ENCODE measurements around the gene UTP25.

DNA sequence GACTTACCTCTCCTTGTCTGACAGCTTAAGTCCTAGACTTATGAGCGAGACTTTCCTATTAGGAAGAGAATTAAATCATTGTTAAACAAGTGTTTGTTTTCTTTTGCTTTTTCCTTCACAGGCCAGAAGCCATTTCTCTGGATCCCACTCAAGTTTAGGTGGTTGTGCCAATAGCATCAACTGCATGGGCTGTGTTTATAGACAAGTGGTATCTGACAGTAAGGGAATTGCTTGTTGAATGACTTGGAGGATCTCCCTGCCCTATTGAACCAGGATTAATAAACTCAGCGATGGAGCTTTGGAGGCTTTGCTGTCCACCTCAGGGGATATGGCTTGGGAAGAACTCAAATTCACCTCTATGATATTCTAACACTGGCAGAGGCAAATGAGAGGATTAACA lies 43.7 kb downstream of the UTP25 start:
- TF ChIP-seq, protein P1, sequence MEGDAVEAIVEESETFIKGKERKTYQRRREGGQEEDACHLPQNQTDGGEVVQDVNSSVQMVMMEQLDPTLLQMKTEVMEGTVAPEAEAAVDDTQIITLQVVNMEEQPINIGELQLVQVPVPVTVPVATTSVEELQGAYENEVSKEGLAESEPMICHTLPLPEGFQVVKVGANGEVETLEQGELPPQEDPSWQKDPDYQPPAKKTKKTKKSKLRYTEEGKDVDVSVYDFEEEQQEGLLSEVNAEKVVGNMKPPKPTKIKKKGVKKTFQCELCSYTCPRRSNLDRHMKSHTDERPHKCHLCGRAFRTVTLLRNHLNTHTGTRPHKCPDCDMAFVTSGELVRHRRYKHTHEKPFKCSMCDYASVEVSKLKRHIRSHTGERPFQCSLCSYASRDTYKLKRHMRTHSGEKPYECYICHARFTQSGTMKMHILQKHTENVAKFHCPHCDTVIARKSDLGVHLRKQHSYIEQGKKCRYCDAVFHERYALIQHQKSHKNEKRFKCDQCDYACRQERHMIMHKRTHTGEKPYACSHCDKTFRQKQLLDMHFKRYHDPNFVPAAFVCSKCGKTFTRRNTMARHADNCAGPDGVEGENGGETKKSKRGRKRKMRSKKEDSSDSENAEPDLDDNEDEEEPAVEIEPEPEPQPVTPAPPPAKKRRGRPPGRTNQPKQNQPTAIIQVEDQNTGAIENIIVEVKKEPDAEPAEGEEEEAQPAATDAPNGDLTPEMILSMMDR (conservative IDR thresholded peaks at IDR 0.05; ENCODE audit: low read depth, low read length), result no peak
- TF ChIP-seq EZH2 (IDR thresholded peaks at IDR 0.05; ENCODE audit: low read length, unreplicated experiment), result no peak
- TF ChIP-seq EZH2phosphoT487 (IDR thresholded peaks at IDR 0.05; ENCODE audit: borderline replicate concordance, low read length), result no peak
